CMK (cell line): ENCODE data around the gene KRT34.
"Not testable (repeated sequence)": the region's sequence is repeated elsewhere in the genome, so short reads cannot be mapped to it uniquely, and the experiment has no call there.

Source experiments
- DNase-seq: peaks from one replicate; pipeline ENCODE4 v3.0.0-alpha.2; 2010; ENCODE audit warnings: low read depth

The KRT34 gene

GRCh38 chr17:41404024-41404671, 22.0 kb upstream of the KRT34 start:
- DNase-seq: no peak

DNA sequence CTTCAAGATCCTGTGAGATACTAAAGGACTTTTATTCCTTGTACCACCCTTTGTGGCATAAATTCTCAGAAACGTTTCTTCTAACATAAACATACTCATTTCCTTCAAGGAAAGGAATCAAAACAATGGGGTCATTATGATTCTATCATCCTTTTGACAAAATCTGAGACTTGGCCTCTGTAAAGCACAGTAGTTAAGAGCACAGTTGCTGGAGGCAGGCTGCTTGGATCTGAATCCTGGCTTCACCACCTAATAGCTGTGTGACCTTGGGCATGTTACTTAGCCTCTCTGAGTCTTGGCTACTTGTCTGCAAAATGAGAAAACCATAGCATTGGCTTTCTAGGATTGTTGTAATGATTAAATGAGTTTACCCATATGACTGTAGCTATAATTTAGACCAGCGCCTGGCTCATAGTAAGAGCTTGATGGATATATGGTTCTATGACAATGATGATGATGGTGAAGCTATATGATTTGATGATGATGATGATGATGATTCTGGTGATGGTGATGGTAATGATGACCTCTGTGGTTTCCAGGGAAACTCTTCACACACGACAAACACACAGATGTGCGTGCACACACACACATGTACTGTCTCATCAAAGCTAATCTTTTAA, 21.4 kb upstream of the KRT34 start:
- no peak for DNase-seq

DNA sequence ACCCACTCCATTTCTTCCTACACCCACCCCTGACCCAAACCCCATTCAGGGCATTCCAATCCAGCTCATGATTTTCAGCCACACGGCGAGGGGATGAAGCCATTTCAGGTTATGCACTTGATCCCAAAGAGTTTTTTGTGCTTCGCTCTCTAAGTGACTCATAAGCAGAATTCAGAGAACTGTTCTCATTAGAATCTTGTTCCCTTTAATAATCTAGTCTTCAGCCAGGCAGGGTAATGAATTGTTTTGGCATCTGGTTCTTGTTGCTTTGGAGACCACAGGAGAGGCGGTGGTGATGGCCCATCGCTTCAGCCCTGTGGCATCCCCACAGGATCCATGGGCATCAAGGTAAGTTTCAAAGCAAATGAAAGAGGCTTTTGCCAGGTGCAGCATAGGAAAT, 20.1 kb upstream of the KRT34 start:
- no peak for DNase-seq

DNA sequence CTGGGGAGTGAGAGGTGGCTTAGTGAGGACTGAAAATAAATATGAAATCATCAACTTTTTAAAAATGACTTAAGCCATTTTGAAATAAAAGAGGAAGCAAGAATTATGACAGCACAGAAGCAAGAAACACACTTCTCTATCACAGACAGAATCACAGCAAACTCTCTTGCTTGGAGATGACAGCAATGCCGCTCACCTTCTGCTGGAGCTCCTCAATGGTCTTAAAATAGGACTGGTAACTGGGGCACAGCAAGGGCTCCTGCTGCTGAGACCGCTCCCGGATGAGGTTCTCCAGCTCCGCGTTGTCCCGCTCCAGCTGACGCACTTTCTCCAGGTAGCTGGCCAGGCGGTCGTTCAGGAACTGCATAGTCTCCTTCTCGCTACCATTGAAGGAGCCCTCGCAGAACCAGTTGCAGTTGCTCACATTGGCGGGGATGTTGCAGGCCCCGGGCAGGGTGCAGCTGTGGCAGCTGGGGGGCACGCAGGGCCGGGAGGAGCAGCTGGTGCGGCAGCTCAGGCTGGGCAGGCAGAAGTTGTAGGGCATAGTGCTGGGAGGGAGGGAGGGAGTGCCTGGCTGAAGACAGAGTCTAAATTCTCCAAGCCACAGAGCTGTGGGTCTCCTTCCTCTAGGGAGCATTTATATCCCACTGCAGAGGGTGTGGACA, 15.0 kb upstream of the KRT34 start, which contains the start of gene KRT31:
Gene KRT31, minus strand, starts transcription at position 613 of the 665 bp plus-strand sequence. Its CDS starts 69 bp downstream, at position 544.
- DNase-seq: no peak

- DNase-seq: no peak
Observed at GRCh38 chr17:41396340-41396739, 14.2 kb upstream of the KRT34 start.

DNA sequence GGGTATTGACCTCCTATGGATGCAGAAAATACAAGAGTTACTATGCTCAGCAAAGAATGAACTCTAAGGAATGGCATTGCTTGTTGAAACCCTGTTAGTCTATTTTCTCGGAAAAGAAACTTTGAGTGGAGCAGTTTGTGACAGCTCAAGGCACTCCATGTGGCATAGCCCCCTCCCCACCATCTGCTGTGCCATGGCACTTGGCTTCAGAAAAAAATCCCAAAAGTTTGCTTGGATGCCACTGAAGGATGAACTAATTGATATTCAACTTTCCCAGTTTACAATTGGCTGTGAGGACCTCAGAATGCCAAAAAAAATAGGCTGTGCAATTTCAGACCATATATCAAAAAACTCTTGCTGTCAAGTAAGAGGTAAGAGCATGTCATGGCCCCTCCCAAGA, 13.5 kb upstream of the KRT34 start:
- DNase-seq: no peak

- DNase-seq: not testable (repeated sequence)
Observed at GRCh38 chr17:41395044-41395443, 12.9 kb upstream of the KRT34 start.

DNA sequence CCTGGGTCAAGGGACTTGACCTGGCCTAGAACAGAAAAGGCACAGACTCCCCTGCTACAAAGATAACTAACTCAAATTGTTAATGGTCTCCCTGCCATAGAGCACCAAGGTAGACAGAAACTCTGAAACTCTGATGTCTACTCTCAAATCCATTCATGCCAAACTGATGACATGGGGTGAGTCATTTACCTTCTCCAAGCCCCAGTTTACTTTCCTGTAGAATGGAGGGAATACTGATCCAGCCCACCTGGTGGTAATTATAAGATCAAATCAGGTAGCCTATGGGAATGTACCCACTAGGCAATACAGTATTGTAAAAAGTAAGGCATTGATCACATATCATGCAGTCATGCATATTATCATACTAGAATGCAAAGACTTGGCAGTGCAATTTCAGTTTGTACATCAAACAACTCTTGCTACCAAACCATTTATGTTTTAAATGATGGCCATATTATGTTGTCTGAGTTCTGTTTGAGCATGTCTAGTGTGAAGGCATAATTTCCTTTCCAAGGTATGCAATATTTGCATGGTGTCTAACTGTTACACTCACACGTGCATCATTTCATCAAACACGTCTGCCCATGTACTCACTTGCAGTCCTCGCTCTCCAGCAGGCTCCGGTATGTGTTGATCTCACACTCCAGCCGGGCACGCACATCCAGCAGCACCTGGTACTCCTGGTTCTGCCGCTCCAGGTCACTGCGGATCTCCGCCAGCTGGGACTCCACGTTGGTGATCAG, 12.3 kb upstream of the KRT34 start:
- no peak for DNase-seq

DNA sequence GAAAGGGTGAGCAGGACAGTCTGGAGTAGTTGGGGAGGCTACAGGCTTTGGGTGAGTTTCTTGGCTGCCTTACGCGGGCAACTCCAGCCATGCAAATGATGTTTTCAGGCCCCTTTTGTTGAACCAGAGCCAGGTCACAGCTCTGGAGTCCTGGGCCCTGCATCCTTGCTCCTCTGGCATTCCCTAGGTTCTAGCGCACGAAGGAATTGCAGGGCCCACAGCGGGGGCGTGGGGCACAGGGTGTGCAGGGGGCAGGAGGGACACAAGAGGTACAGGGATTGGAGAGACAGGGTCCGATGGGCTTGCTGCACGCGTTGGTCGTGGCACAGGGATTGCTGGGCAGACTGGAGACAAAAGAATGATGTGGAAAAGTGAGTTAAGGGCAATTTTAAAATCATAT, 11.7 kb upstream of the KRT34 start:
- DNase-seq: no peak

DNA sequence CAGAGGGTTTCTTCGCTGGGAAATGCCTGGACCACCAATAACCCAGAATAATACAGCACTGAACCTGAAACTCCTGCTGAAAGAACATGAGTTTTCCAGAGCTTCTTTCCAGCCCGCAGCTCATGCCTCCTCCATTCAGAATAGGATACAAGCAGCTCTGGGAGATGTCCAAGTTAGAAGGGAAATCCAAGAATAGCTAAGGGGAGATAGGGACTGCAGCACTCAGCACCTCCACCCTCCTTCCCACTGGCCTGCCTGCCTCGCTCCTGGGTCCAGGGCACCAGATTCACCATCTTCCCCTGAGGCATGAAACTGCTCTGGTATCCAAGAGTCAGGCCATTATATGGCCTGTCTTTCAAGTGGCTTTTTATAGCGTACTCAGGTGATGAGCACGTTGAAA, 11.2 kb upstream of the KRT34 start:
- no peak for DNase-seq

DNA sequence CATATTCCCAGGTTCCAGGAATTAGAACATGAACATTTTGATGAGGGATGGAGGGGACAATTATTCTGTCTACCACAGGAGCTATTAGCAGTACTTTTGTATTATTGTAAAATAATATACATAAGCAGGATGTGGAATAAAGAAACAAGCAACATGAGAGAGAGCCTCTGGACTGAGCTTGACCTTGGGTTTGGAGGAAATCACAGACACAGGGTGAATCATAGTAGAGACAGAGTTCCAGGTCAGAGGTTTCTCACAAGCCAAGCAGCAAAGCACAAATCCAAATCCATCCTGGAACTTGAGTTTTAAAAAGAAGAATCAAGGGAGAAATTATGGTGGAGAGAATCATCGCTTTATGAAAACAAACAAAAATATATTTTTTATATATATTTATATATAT, 10.2 kb upstream of the KRT34 start:
- no peak for DNase-seq

DNA sequence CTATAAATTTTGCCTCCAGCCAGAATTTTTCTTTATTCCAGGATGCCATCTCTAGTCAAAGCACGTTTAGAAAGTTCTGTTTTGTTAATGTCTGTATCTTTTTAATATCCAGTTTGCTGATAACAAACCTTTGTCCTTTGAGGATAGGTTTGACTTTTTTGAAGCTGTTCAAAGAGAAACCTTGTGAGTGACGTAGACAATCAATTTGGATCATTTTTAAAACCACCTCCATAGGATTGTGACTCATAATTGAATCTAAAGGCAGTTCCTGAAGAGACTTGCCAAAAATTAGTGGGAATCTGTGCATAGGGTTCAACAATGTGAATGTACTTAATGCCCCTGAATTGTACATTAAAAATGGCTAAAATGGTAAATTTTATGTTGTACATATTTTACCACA, 9.4 kb upstream of the KRT34 start:
- DNase-seq: no peak

DNA sequence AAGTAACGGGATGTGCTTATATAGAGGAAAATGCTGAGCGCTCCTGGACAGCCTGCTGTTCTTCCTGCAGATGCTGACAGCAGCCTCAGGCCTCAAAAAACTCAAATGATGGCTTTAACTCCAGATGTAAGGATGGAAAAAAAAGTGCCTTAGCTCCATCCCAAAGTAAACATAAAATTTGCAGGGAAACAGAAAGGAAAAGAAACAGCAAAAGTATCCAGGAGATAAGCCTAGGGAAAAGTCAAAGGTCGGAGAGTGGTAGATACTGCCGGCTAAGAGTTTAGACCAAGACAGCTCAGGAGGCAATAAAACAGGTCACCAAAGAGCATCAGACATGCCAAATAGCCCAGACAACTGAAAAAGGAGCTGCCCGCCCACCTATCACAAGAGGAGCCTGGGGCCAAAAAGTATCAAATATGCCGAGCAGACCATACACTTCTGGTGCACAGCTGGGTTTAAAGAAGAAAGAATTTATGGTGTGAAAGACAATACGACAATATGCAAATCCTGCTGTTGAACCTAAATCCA, 8.4 kb upstream of the KRT34 start:
- DNase-seq: no peak

DNA sequence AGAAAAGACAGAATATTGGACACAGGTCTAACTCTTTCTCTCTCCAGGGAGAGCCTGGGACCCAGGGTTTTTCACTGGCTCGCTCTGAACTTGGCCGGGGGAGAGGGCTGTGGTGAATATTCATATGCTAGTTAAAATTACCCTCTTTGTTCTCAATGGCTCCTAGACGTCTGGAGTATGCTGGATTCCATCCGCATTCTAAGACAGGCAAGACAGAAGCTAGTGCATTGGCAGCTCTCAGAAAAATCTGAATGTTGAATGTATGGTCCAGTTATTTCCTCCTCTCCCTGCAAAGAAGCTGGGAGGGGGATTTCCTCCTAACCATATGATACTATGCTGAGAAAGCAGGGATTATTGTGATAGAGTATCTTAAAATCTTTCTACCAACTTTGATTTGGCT, 5.6 kb upstream of the KRT34 start:
- DNase-seq: no peak

DNA sequence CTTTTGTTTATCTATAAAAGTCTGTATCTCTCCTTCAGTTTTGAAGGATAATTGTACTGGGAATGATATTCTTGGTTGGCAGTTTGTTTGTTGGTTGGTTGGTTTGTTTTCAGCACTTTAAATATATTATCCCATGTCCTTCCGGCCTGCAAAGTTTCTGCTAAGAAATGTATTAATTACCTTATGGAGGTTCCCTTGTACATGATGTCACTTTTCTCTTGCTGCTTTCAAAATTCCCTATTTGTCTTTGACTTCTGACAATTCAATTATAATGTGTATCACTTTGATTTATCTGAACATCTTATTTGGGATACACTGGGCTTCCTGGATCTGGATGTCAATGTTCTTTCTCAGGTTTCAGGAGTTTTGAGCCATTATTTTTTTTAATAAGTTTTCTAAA, 4.1 kb upstream of the KRT34 start:
- no peak for DNase-seq

DNA sequence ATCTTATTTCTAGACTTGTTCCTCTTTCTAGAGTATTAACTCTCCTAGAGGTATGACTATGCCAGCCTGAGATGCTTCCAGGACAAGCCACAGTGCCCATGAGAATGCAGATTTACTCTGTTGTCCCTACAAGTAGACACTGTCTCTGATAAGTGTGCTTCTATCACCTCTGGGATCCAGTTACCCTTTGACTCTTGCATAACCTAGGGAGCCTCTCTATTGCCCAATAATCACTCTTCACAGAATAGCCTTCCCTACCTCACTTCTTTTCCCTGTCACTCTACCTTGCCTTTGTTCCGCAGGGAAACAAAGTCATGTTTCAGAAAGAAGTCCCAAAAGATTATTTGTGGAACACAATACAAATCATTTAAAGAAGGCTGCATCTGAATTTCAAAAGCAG, 1.6 kb upstream of the KRT34 start:
- no peak for DNase-seq

DNA sequence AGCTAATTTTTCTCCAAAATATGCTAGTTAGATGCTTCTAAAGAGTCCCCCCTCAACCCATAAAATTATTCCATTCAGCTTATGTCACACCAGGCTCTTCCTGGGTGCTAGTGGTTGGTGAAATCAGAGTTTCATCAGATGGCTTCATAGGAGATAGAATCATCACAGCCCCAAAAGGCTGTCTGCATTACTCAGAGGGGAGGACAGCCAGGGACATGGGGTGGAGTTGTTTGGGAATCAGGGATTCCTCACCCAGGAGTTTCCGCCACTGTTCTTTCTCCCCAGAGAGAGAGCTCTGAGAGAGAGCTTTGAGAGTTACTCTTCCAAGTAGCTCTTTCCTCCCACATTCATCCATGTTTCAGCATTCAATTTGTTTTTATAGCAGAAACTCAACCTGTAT, 288 bp upstream of the KRT34 start:
- no peak for DNase-seq

DNA sequence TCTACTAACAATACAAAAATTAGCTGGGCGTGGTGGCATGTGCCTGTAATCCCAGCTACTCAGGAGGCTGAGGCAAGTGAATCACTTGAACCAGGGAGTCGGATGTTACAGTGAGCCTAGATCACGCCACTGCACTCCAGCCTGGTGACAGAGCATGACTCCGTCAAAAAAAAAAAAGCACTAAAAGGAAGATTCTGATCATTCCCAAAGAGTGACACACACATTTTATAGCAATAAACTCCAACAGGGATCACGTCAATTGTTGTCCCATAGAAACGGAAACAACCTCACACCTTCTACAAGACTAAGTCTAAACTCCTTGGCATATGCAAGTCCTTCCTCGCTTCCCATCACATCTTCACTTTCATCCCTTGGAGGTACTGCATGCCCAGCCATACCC, 2.0 kb downstream of the KRT34 start:
- DNase-seq: not testable (repeated sequence)

GRCh38 chr17:41377546-41377945, 4.6 kb downstream of the KRT34 start:
- no peak for DNase-seq

DNA sequence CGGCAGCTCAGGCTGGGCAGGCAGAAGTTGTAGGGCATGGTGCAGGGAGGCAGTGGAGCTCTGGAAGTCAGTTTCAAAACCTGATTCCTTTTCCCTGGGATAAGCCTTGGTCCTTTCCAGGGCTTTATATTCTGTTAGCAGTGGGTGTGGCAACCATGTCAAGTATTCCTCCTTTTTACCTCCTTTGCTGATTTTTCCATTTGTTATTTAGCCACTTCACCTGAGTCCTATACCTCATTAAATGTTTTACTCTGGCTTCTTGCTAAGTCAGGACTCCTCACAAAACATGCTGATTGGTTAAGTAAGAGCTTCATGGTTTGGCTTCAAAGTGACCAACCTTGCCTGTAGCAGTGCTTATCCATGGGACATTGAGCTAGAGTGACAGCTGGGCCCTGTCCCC, 12.4 kb downstream of the KRT34 start, which contains the start of gene KRT33B:
Gene KRT33B, minus strand, starts transcription at position 101 of the 400 bp plus-strand sequence. Its CDS starts 63 bp downstream, at position 38.
- DNase-seq: no peak

GRCh38 chr17:41369023-41369422, 13.1 kb downstream of the KRT34 start:
- DNase-seq: no peak

GRCh38 chr17:41367426-41368075, 14.6 kb downstream of the KRT34 start:
- DNase-seq: no peak
